ENCODE results near the gene SERGEF.

Gene SERGEF

DNA sequence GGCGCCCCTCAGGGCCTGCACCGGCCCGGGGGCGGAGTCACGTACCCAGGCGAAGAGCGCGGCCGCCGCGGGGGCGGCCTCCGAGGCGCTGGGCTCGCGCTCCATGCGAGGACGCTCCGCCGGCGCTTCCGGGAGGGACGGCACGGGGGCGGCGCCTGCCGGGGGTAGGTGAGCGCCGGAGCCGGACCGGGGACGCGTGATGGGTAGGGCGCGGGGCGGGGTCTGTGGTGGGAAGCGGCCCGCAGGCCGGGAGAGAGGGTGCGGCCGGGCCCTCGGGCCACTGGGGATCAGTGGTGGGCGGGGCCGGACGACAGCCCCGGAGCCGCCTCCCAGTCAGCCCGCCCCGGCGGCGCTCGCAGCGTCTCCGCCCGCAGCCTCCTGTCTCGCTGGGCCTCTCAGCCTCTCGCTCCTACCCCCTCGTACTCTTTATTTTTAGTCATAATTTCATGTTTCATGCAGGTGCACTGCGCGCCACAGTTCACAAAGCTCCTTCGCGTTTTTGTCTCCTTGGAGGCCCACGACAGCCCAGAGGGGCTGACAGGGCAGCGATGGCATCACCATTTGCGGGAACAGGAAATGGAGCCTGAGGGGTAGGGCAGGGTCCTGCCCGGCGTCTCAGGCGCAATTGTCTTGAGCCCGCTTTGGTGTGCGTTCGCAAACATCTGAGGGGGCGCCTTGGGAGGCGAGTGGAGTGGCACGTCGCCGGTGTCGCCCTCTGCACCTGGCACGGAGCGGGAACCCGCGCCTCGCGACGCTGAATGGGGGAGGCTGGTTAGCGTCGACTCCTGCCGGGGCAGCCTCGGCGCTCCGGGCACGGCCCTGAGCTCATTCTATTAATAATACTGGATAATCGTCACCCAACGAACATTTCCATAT is at the start of gene SERGEF:
Gene SERGEF, minus strand, starts transcription at position 142 of the 876 bp plus-strand sequence. Its CDS starts 37 bp downstream, at position 105.
- DNase-seq (ENCODE audit: low spot score) = peak; percentile 87

DNA sequence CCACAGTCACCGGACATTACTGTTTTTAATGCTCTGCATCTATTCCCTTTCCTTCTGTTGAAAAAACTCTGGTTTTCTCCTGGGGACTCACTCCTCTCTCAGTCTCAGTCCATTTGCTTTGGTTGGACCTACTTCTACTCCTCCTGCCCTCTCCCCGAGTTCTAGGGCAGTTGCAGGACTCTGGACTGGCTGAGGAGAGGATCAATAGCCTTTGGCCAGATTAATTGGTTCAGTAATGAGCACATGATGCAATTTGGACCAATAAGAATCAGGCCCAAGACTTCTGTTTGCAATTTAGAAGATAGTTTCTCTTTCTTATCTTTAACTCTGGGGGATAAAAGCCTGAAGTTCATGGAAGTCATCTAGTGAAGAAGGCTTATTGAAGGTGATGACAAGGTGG is 48.5 kb upstream of the SERGEF start:
- no peak for DNase-seq (ENCODE audit: low spot score)

GRCh38 chr11:18056561-18057181 is 43.8 kb upstream of the SERGEF start:
- DNase-seq (ENCODE audit: low spot score) = no peak

DNA sequence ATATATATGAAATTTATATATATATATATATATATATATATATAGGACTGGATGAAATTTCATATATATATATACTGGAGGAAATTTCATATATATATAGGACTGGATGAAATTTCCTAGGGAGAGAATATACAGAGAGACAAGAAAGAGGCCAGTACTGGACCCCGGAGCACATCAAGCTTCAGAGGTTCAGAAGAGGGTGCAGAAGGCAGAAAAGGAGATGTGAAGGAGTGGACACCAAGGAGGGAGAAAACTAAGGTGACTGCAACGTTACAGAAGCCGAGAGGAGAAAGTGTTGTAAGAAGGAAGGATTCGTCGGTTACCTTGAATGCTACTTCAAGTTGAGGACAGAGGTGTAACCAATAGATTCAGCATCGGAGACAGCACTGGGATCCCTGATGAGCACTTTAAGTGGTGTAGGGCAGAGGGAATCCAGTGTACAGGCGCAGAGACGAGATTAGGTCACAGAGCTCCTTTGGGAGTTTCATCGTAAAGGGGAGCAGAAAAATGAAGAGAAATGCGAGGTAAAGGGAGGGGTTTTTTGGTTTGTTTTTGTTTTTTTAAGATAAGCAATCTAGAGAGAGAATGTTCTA is 41.8 kb upstream of the SERGEF start:
- DNase-seq (ENCODE audit: low spot score) = no peak

- no peak for DNase-seq (ENCODE audit: low spot score)
Observed at GRCh38 chr11:18050848-18051247, 38.0 kb upstream of the SERGEF start.

DNA sequence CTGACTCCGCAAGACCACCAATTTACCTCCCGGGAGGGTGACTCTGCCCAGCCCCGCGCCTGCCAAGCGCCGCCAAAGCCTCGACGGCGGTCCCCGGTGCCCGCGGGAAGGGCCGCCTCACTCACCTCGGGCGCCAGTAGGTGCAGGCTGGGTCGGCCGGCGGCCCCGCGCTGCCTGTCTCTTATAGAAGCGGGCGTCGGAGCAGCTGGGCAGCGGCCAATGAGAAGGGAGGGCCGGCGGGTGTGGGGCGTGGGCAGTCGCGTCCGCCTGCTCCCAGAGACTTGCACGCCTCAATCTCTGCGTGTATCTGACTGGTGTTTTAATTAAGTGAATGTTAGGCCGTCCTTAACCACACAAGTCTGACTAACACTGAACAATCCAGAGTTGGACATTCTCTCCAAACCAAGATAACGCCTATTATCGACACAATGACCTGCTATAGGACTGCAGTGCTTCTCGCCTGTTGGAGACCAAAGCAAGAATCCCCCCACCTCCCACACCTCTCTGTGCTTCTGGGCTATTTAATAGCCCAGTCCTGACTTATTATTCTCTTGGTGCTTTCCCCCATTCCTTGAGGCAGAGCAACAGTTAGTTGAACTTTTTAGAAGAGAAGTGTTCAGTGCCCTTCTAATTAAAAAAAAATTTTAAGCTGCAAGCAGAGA is 33.4 kb upstream of the SERGEF start, which contains the start of gene TPH1:
Gene TPH1, minus strand, starts transcription at position 154 of the 662 bp plus-strand sequence. CDS start 5,507 bp downstream, outside the sequence.
- DNase-seq (ENCODE audit: low spot score) = no peak

DNA sequence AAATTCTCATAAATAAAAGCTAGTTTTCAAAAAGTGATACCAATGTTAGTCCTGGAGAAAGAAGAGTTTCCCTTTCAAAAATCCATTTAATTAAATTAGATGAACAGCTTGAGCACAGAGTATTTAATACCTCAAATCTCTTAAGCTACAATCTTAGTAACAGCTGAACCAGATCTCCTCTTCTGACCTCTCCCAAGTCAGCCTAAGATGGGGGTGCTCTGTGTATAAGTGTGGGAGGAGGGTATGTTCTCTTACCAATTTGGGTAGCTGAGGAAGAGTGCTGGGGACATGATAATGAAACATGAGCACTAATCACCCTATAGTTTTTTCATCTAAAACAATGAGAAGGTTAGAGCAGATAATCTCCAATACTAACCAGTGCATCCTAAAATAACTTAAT is 23.6 kb upstream of the SERGEF start:
- DNase-seq (ENCODE audit: low spot score) = no peak

DNA sequence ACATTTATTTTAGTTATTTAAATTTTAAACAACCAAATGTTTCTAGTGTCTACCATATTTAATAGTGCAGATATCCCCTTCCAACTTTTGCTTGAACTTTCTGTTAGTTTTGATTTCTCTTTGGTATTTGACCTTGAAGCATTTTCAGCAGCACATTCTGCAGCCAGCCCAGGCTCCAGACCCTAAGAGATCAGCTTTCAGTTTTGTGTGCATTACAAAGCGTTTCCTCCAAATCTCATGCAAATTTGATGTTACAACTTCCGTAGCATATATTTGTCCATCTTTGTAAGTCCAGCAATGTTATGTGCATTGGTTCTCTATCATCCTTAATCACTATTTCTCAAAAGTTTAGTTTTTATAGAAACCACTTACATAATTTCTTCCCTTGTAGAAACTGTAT is 14.6 kb upstream of the SERGEF start:
- no peak for DNase-seq (ENCODE audit: low spot score)

GRCh38 chr11:18022419-18022818 is 9.6 kb upstream of the SERGEF start:
- no peak for DNase-seq (ENCODE audit: low spot score)

DNA sequence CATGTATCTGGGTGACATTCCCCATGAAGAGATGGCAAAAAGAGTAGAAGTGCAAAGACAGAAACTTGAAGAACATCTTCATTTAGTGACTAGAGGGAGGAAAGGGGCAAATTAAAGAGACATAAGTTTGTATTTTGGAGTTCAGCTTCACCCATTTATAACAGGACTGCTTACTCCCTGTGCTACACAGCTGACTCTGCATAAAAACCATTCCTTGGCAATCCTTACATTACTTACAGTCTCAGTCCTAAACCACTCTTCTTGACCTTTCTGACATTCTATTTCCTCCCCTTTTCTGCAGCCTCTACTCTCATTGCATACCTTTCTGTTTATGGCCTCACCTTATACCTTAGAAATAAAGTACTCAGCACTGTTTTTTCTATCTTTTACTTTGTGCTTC is 6.8 kb upstream of the SERGEF start:
- no peak for DNase-seq (ENCODE audit: low spot score)

DNA sequence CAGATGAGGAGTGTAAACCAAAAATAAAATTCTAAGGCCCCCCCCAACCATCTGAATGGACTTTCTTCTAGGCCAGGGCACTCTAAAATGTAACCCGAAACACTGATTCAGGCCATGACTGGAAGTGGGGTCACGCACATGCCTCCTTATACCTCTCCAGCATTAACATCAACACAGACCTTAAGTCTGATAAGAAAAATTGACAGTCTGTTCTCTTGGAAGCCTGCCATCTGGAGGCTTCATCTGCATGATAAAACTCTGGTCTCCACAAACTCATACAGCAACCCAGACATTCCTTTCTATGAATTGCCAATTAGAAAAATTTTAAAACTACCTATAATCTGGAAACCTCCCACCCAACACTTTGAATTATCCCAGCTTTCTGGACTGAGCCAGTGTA is 3.9 kb upstream of the SERGEF start:
- DNase-seq (ENCODE audit: low spot score) = peak; percentile 66

DNA sequence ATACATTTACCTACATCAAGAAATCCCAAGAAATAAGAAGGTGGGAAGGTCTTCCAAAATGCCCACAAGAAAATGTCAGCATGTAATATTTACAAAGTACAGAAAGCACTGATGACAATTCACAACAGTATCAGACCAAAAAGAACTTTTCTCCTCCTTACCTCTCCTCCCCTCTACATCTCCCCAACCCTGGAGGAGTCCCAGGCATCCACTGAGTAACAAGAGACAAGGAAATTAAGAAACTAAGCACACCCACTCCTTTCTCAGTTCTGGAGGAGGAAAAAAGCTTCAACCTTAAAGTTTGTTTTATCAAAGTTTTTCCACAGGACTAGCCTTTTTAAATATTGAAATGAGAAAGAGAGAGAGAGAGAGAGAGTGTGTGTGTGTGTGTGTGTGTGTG is 2.0 kb upstream of the SERGEF start:
- no peak for DNase-seq (ENCODE audit: low spot score)

GRCh38 chr11:18013790-18014507 is 1.1 kb upstream of the SERGEF start:
- DNase-seq (ENCODE audit: low spot score) = no peak

- no peak for DNase-seq (ENCODE audit: low spot score)
Observed at GRCh38 chr11:18012122-18012905, 533 bp downstream of the SERGEF start.

DNA sequence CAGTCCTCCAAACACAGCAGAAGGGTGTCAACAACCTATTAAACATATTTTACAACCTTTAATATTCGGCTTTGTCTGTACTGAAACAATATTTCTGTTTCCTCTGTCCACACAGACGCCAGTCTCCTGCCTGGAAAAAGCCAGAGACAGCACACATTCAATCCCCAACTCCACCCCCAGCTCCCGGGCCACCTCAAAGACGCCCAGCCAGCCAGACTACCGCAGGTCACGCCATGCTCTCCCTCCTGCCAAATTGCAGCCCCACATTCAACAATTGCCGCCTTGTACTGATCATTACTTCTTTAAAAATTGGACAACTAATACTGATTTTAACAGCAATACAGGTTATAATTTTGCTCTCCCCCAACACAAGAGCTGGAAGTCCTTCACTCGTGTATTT is 1.2 kb downstream of the SERGEF start:
- DNase-seq (ENCODE audit: low spot score) = no peak

DNA sequence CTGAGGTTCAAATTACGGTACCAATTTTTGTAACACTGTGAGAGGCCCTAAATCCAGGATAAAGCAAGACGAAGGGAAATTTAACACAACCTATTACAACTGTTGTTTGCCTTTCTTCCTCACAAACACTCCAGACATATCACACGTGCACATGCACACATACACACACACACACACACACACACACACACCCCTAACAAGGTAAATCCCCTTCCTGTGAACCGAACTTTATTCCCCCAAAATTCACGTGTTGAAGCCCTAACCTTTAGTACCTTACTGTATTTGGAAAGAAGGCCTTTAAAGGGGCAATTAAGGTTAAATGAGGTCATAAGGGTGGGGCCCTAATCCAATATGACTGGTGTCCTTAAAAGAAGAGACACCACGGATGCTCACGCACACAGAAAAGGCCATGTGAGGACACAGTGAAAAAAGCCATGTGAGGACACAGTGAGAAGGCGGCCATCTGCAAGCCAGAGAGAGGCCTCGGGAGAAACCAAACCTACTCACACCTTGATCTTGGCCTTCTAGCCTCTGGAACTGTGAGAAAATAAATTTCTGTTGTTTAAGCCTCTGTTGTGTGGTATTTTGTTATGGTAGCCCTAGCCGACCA is 1.8 kb downstream of the SERGEF start:
- no peak for DNase-seq (ENCODE audit: low spot score)

DNA sequence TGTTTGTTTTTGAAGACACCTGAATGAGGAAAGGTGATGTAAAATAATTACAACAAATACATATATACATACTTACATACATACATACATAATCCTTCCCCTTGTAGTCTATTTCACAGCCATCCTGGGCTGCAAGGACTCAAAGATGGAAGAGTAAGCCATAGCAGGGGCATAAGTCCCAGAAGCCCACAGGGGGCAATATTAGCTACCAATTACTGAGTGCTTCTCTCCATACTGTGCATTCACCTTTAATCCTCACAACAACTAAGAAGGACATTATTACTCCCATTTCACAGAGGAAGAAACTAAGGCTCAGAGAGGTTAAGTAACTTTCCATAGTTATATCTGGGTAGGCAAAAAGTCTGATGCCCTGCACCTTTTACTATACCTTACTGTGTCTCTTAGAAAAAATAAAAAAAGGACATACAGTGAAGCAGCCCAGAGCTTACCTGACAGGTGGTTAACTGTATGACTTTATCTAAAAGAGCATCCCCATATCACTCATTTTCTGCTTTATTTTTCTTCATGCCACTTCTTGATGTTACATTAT is 2.7 kb downstream of the SERGEF start:
- DNase-seq (ENCODE audit: low spot score) = no peak

GRCh38 chr11:18005376-18006129 is 7.3 kb downstream of the SERGEF start:
- no peak for DNase-seq (ENCODE audit: low spot score)

DNA sequence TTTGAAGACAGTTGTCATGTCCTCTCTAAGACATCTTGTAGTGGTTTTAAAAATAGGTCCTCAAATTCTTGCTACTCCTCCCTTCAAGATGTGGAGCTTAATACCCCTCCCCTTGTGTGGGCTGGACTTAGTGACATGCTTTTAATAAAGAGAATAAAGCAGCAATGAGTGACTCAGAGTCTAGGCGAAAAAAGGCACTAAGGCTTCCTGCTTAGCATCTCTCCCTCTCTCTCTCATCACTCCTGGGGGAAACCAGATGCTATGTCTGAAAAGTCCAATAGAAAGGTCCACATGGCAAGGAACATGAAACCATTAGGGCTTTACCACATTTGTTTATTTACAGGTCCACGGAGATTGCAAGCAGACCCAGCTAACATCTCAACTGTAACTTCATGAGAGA is 11.7 kb downstream of the SERGEF start:
- no peak for DNase-seq (ENCODE audit: low spot score)

GRCh38 chr11:18000760-18001159 is 12.1 kb downstream of the SERGEF start:
- no peak for DNase-seq (ENCODE audit: low spot score)
